Astrocyte (in vitro differentiated cells and primary cell): ENCODE data around the gene TIMM22. TPM values are rescaled to one million over a fixed set of nuclear protein-coding genes. Genes with fewer than 3 reads are reported as not detected.
"Not testable (repeated sequence)": the region's sequence is repeated elsewhere in the genome, so short reads cannot be mapped to it uniquely, and the experiment has no call there.

ENCODE experiments used
- DNase-seq: peaks from one replicate; pipeline ENCODE4 v3.0.0-alpha.2; 2010; ENCODE audit warnings: low read depth
- FAIRE-seq: peaks from 2 replicates; lab custom pipeline; 2011; peaks lifted over from hg19 to GRCh38; lab: Jason Lieb, UNC
- H2AFZ ChIP-seq: 2 replicates; pipeline ENCODE4 v1.6.0; 2012; ENCODE audit warnings: low read depth, low read length, inconsistent platforms
- H3K27ac ChIP-seq: 2 replicates; pipeline ENCODE4 v1.5.1; 2011; ENCODE audit warnings: low read depth, low read length, inconsistent platforms
- H3K27me3 ChIP-seq: 2 replicates; pipeline ENCODE4 v1.6.0; 2011; ENCODE audit warnings: low read length, inconsistent platforms; ENCODE audit not compliant: insufficient read depth
- H3K36me3 ChIP-seq: 2 replicates; pipeline ENCODE4 v1.5.1; 2011; ENCODE audit warnings: low read length, inconsistent platforms; ENCODE audit not compliant: insufficient read depth
- H3K4me1 ChIP-seq: 2 replicates; pipeline ENCODE4 v1.5.1; 2011; ENCODE audit warnings: low read length, inconsistent platforms; ENCODE audit not compliant: insufficient read depth
- H3K4me2 ChIP-seq: 2 replicates; pipeline ENCODE4 v1.6.0; 2012; ENCODE audit warnings: low read length, inconsistent platforms
- H3K4me3 ChIP-seq: 2 replicates; pipeline ENCODE4 v1.5.1; 2011; ENCODE audit warnings: low read depth, mild to moderate bottlenecking, low read length, inconsistent platforms; ENCODE audit not compliant: insufficient read depth
- H3K79me2 ChIP-seq: 2 replicates; pipeline ENCODE4 v1.6.0; 2012; ENCODE audit warnings: mild to moderate bottlenecking, low read length, inconsistent platforms; ENCODE audit not compliant: insufficient read depth
- H3K9ac ChIP-seq: 2 replicates; pipeline ENCODE4 v1.6.0; 2012; ENCODE audit warnings: mild to moderate bottlenecking, low read length, inconsistent platforms
- H3K9me3 ChIP-seq: 2 replicates; pipeline ENCODE4 v1.5.1; 2012; ENCODE audit warnings: low read depth, mild to moderate bottlenecking, low read length, inconsistent platforms; ENCODE audit not compliant: insufficient read depth
- H4K20me1 ChIP-seq: 2 replicates; pipeline ENCODE4 v1.6.0; 2012; ENCODE audit warnings: low read length, inconsistent platforms; ENCODE audit not compliant: insufficient read depth
- H3K27ac Mint-ChIP-seq: one replicate; pipeline ENCODE4 v1.8.0; 2021; ENCODE audit warnings: mild to moderate bottlenecking, mixed read lengths; ENCODE audit not compliant: unreplicated experiment
- H3K27me3 Mint-ChIP-seq: one replicate; pipeline ENCODE4 v1.8.0; 2021; ENCODE audit warnings: low read depth, mixed read lengths; ENCODE audit not compliant: unreplicated experiment
- H3K36me3 Mint-ChIP-seq: one replicate; pipeline ENCODE4 v1.8.0; 2021; ENCODE audit warnings: low read depth, mixed read lengths; ENCODE audit not compliant: unreplicated experiment
- H3K4me1 Mint-ChIP-seq: one replicate; pipeline ENCODE4 v1.8.0; 2021; ENCODE audit warnings: low read depth, mixed read lengths; ENCODE audit not compliant: unreplicated experiment
- H3K4me3 Mint-ChIP-seq: one replicate; pipeline ENCODE4 v1.8.0; 2021; ENCODE audit warnings: mild to moderate bottlenecking, moderate library complexity, mixed read lengths; ENCODE audit not compliant: unreplicated experiment
- H3K9me3 Mint-ChIP-seq: one replicate; pipeline ENCODE4 v1.8.0; 2021; ENCODE audit warnings: mild to moderate bottlenecking, mixed read lengths; ENCODE audit not compliant: unreplicated experiment
- CTCF ChIP-seq: IDR thresholded peaks from 2 replicates; pipeline ENCODE4 v1.5.1; 2011; ENCODE audit warnings: low read depth, mild to moderate bottlenecking, inconsistent platforms, low read length, moderate library complexity; ENCODE audit not compliant: insufficient read depth
- EZH2 ChIP-seq: IDR thresholded peaks from 2 replicates; pipeline ENCODE4 v1.6.1; 2012; ENCODE audit warnings: mild to moderate bottlenecking, low read length, inconsistent platforms; ENCODE audit not compliant: insufficient read depth
- total RNA-seq: library from RNA; stranded (reverse); gene quantifications from 2 replicates; pipeline ENCODE4 v1.2.1, GENCODE V29; 2021

Gene TIMM22
- total RNA-seq, 1 donor from 2014 or later, result 20.0 TPM

- H3K36me3 Mint-ChIP-seq, result peaks cover 11% of the 10 kb centered on the region
- peak overlapping the region; percentile 10 for H3K4me3 Mint-ChIP-seq
- H3K9me3 Mint-ChIP-seq, result no peaks in the 10 kb centered on the region
- Histone ChIP-seq H4K20me1 (peaks cover 93% of the 10 kb centered on the region), H3K27ac (no peak overlapping the region), H3K9me3 (no peaks in the 10 kb centered on the region), H2AFZ (no peak overlapping the region), H3K27me3 (no peaks in the 10 kb centered on the region), H3K4me2 (no peak overlapping the region), H3K4me1 (peaks cover 22% of the 10 kb centered on the region), H3K79me2 (peaks cover 97% of the 10 kb centered on the region), H3K36me3 (no peaks in the 10 kb centered on the region), H3K4me3 (no peak overlapping the region), H3K9ac (no peak overlapping the region)
- DNase-seq (peak; percentile 58), FAIRE-seq (no peak)
- H3K27me3 Mint-ChIP-seq, result no peaks in the 10 kb centered on the region
- peak overlapping the region; percentile 10 for H3K27ac Mint-ChIP-seq
- TF ChIP-seq EZH2 (no peak), CTCF (no peak)
- H3K4me1 Mint-ChIP-seq, result peaks cover 38% of the 10 kb centered on the region
Observed at GRCh38 chr17:973053-973452, 23.9 kb upstream of the TIMM22 start.

DNA sequence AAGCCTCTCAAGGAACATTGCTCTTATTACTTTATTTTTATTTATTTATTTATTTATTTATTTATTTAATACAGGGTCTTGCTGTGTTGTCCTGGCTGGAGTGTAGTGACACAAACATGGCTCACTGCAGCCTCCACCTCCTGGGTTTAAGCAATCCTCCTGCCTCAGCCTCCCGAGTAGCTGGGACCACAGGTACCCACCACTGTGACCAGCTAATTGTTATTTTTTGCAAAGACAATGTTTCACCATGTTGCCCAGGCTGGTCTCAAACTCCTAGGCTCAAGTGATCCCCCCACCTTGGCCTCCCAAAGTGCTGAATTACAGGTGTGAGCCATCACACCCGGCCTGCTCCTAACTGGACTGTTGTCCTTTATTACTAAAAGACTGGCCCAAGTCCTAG, 22.2 kb upstream of the TIMM22 start:
- Histone ChIP-seq H3K79me2 (peaks cover 87% of the 10 kb centered on the region), H3K4me2 (peak overlapping the region; percentile 42), H4K20me1 (peaks cover 79% of the 10 kb centered on the region), H3K4me1 (peaks cover 20% of the 10 kb centered on the region)
- H3K9ac ChIP-seq, H3K36me3 Mint-ChIP-seq, H3K4me3 ChIP-seq, H3K9me3 Mint-ChIP-seq, FAIRE-seq, H3K27me3 Mint-ChIP-seq, H3K27me3 ChIP-seq, H3K9me3 ChIP-seq, DNase-seq, H2AFZ ChIP-seq, H3K36me3 ChIP-seq, H3K27ac ChIP-seq, H3K4me3 Mint-ChIP-seq: not testable (repeated sequence)
- H3K27ac Mint-ChIP-seq, result peak overlapping the region; percentile 58
- peaks cover 33% of the 10 kb centered on the region for H3K4me1 Mint-ChIP-seq

DNA sequence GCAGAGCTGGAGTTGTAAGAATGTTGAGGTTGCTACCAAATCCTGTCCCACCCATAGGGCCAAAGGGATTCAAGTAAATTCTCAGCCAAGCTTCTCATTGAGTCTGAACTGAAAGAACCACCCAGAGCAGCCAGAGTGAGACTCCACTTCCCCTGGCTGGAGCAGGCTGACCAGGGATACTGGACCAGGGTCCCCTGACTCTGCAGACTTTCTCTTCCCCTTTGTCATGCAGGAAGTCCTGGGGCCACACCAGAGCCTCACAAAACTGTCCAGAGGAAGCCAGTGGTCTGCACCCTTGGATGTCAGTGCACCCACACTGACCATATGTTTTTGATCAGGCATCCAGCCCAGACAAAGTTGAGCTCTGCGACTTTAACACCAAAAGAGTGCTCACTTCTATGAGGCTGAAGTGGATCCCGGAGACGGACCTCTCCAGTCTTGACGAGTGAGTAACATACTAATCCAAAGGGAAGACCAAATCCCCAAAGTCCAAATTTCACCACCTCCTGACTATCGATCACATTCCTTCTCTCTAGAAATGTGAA, 21.5 kb upstream of the TIMM22 start:
- no peaks in the 10 kb centered on the region for H3K9me3 ChIP-seq
- peaks cover 81% of the 10 kb centered on the region for H3K79me2 ChIP-seq
- no peak overlapping the region for H2AFZ ChIP-seq
- peak overlapping the region; percentile 58 for H3K27ac Mint-ChIP-seq
- H4K20me1 ChIP-seq, result peaks cover 72% of the 10 kb centered on the region
- peaks cover 29% of the 10 kb centered on the region for H3K4me1 Mint-ChIP-seq
- H3K36me3 ChIP-seq, result no peaks in the 10 kb centered on the region
- H3K9me3 Mint-ChIP-seq, result no peaks in the 10 kb centered on the region
- no peaks in the 10 kb centered on the region for H3K27me3 Mint-ChIP-seq
- no peak for DNase-seq
- H3K4me3 Mint-ChIP-seq, result peak overlapping the region; percentile 67
- peak overlapping the region; percentile 42 for H3K4me2 ChIP-seq
- no peak overlapping the region for H3K4me3 ChIP-seq
- H3K9ac ChIP-seq, result no peak overlapping the region
- FAIRE-seq, result peak; percentile 47
- no peak overlapping the region for H3K27ac ChIP-seq
- H3K27me3 ChIP-seq, result no peaks in the 10 kb centered on the region
- TF ChIP-seq CTCF (no peak), EZH2 (no peak)
- H3K36me3 Mint-ChIP-seq, result peaks cover 3% of the 10 kb centered on the region
- peaks cover 22% of the 10 kb centered on the region for H3K4me1 ChIP-seq
